Caco-2 (cell line): Measurements from ENCODE around the gene FCER2. TPM values are rescaled to one million over a fixed set of nuclear protein-coding genes. Genes with fewer than 3 reads are reported as not detected.

Experiments
- BruUV-seq: library from RNA; stranded (reverse); fragments of 400-500 nt; replicated peaks from 2 replicates; lab custom pipeline; 2021; lab: Mats Ljungman, UMichigan
- CTCF ChIA-PET: fragments of 300-600 bp; sonication (Branson Sonifier 250); formaldehyde crosslinking; loops from one replicate; lab custom pipeline; 2022; ENCODE audit warnings: antibody characterized with exemption; lab: Charles Lee
- POLR2A ChIA-PET: fragments of 300-600 bp; sonication (Branson Sonifier 250); formaldehyde crosslinking; loops from one replicate; lab custom pipeline; 2022; ENCODE audit warnings: antibody characterized with exemption; lab: Charles Lee
- DNase-seq, 2 experiments: peaks; one replicate each; pipeline versions ENCODE4 v3.0.0 to v3.0.0-alpha.2; 2020 to 2022
- H3K27me3 ChIP-seq: replicated peaks from 2 replicates; pipeline ENCODE4 v1.6.0; 2011; ENCODE audit warnings: low read length; ENCODE audit not compliant: control insufficient read depth, insufficient read depth
- H3K36me3 ChIP-seq: 2 replicates; pipeline ENCODE4 v1.5.1; 2011; ENCODE audit warnings: low read length; ENCODE audit not compliant: control insufficient read depth, insufficient read depth
- H3K4me1 ChIP-seq: fragments of 250-450 bp; sonication (Bioruptor Pico); 2 replicates; pipeline ENCODE4 v1.5.1; 2020; ENCODE audit warnings: mild to moderate bottlenecking
- H3K4me3 ChIP-seq: 2 replicates; pipeline ENCODE4 v1.5.1; 2011; ENCODE audit warnings: low read depth, mild to moderate bottlenecking, control low read depth, low read length
- H3K9me3 ChIP-seq: fragments of 250-450 bp; sonication (Bioruptor Pico); 2 replicates; pipeline ENCODE4 v1.5.1; 2020; ENCODE audit warnings: mild to moderate bottlenecking, moderate library complexity
- H3K27ac Mint-ChIP-seq: one replicate; pipeline ENCODE4 v1.8.0; 2022; ENCODE audit warnings: mixed read lengths; ENCODE audit not compliant: unreplicated experiment
- H3K27me3 Mint-ChIP-seq: one replicate; pipeline ENCODE4 v1.8.0; 2022; ENCODE audit warnings: mixed read lengths; ENCODE audit not compliant: insufficient read depth, unreplicated experiment
- H3K36me3 Mint-ChIP-seq: one replicate; pipeline ENCODE4 v1.8.0; 2022; ENCODE audit warnings: mild to moderate bottlenecking, mixed read lengths; ENCODE audit not compliant: insufficient read depth, unreplicated experiment
- H3K4me1 Mint-ChIP-seq: one replicate; pipeline ENCODE4 v1.8.0; 2022; ENCODE audit warnings: low read depth, mixed read lengths; ENCODE audit not compliant: unreplicated experiment
- H3K4me3 Mint-ChIP-seq: one replicate; pipeline ENCODE4 v1.8.0; 2022; ENCODE audit warnings: mild to moderate bottlenecking, moderate library complexity, mixed read lengths; ENCODE audit not compliant: unreplicated experiment
- H3K9me3 Mint-ChIP-seq: one replicate; pipeline ENCODE4 v1.8.0; 2022; ENCODE audit warnings: mixed read lengths; ENCODE audit not compliant: unreplicated experiment
- intact Hi-C: fragments of 100-400 bp; cut with micrococcal nuclease; formaldehyde crosslinking; loops from one replicate; pipeline ENCODE4 v1.10.0; 2022; ENCODE audit not compliant: unreplicated experiment
- total RNA-seq: library from RNA; stranded (reverse); gene quantifications from 2 replicates; pipeline ENCODE4 v1.2.3, GENCODE V29; 2022
- TF ChIP-seq, protein P1 (sequence below), 2 experiments: fragments of 200-600 bp in 1 of 2; IDR thresholded peaks; 1 replicate in 1 of 2; 2 replicates in 1 of 2; pipeline versions ENCODE4 v1.5.1 to v1.8.0; 2011 to 2022; ENCODE audit warnings: antibody characterized with exemption in 1 of 2, control low read depth in 1 of 2, inconsistent platforms in 1 of 2, low read depth in 1 of 2, low read length in 1 of 2, mild to moderate bottlenecking in 1 of 2, moderate library complexity in 1 of 2; ENCODE audit not compliant: insufficient read depth in 1 of 2, severe bottlenecking in 1 of 2, unreplicated experiment in 1 of 2

FCER2 gene
- total RNA-seq, 1 experiment from 2014 or later = not detected

DNA sequence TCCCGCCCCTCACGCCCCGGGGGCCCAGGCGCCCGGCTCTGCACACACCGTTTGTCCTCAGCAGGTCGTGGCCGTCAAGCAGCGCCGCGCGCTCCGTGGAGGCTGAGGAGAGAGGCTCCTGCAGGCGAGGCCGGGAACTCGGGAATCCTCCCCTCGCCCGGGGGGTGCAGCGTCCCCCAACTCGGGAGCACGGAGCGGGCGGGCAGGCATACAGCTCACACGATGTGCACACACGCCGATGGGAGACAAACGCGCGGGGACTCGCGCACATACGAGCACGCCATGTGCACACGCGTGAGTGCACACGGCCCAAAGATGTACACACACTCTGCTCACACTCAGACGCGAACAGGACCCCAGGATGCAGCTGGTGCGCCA lies 29.3 kb upstream of the FCER2 start:
- CTCF ChIA-PET = no interaction called here
- H3K4me3 Mint-ChIP-seq = no peak overlapping the region

DNA sequence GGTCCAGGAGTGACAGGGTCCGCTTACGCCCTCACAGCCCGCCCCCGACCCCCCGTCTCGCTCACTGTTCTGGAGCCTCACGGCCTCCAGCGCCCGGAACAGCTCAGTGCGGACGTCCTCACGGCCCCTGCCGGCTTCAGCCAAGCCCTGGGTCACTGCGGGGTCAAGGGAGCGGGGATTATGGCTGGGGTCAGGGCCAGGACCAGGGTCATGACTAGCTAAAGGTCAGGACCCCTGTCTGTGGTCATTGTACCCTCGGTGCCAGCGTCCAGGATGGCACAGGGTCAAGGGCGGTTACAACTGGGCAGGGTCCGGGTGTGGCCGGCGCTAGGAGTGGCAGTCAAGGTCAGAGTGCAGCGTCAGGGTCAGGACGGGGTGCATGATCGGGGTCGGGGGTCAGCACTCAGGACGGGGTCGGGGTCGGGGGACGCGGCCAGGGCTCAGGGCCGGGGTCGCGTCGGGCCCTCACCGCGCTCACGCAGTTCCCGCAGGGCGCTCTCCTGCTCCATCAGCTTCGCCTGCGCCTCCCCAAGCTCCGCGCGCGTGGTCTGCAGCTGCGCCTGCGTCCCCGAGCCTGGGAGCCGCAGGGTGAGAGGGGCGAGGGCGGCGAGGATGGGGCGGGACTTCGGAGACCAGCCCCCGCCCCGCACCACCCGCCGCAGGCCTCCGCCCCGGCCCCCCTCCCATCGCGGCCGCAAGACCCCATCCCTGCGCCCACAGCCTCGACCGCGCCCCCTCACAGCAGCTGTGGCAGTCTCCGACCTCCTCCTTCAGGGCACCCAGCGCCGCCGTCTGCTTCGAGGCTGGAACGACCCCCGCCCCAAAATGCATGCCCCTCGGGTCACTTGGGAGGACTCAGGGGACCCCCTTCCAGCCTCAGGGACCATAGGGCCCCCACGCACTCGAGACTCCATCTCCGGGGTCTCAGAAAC lies 28.6 kb upstream of the FCER2 start:
- Histone ChIP-seq H3K36me3 (no peaks in the 10 kb centered on the region), H3K4me3 (no peak overlapping the region), H3K4me1 (no peaks in the 10 kb centered on the region), H3K27me3 (no peaks in the 10 kb centered on the region), H3K9me3 (no peaks in the 10 kb centered on the region)
- no TSS peak for BruUV-seq
- ChIA-PET CTCF (no interaction called here), POLR2A (no interaction called here)
- Mint-ChIP-seq H3K4me3 (no peak overlapping the region), H3K27ac (no peak overlapping the region), H3K4me1 (peaks cover 12% of the 10 kb centered on the region), H3K9me3 (peaks cover 9% of the 10 kb centered on the region), H3K27me3 (peaks cover 28% of the 10 kb centered on the region), H3K36me3 (no peaks in the 10 kb centered on the region)
- no peak for DNase-seq
- TF ChIP-seq, protein P1, sequence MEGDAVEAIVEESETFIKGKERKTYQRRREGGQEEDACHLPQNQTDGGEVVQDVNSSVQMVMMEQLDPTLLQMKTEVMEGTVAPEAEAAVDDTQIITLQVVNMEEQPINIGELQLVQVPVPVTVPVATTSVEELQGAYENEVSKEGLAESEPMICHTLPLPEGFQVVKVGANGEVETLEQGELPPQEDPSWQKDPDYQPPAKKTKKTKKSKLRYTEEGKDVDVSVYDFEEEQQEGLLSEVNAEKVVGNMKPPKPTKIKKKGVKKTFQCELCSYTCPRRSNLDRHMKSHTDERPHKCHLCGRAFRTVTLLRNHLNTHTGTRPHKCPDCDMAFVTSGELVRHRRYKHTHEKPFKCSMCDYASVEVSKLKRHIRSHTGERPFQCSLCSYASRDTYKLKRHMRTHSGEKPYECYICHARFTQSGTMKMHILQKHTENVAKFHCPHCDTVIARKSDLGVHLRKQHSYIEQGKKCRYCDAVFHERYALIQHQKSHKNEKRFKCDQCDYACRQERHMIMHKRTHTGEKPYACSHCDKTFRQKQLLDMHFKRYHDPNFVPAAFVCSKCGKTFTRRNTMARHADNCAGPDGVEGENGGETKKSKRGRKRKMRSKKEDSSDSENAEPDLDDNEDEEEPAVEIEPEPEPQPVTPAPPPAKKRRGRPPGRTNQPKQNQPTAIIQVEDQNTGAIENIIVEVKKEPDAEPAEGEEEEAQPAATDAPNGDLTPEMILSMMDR (IDR thresholded peaks at IDR 0.05; ENCODE audit: insufficient read depth in 1 of 2, low read depth in 1 of 2, low read length in 1 of 2, severe bottlenecking in 1 of 2, unreplicated experiment in 1 of 2) = no peak
- intact Hi-C loops = no loop called here

More for the DNA sequence above, 29.3 kb upstream of the FCER2 start:
- POLR2A ChIA-PET = no interaction called here
- no TSS peak for BruUV-seq
- TF ChIP-seq, protein P1 (IDR thresholded peaks at IDR 0.05; ENCODE audit: insufficient read depth in 1 of 2, low read depth in 1 of 2, low read length in 1 of 2, severe bottlenecking in 1 of 2, unreplicated experiment in 1 of 2) = no peak
- Histone ChIP-seq H3K36me3 (no peaks in the 10 kb centered on the region), H3K27me3 (no peaks in the 10 kb centered on the region), H3K4me3 (no peak overlapping the region), H3K4me1 (no peaks in the 10 kb centered on the region), H3K9me3 (no peaks in the 10 kb centered on the region)
- intact Hi-C loops = no loop called here
- H3K27me3 Mint-ChIP-seq = peaks cover 25% of the 10 kb centered on the region
- no peaks in the 10 kb centered on the region for H3K36me3 Mint-ChIP-seq
- DNase-seq = no peak
- H3K27ac Mint-ChIP-seq = no peak overlapping the region
- peaks cover 12% of the 10 kb centered on the region for H3K4me1 Mint-ChIP-seq
- H3K9me3 Mint-ChIP-seq = peaks cover 9% of the 10 kb centered on the region

DNA sequence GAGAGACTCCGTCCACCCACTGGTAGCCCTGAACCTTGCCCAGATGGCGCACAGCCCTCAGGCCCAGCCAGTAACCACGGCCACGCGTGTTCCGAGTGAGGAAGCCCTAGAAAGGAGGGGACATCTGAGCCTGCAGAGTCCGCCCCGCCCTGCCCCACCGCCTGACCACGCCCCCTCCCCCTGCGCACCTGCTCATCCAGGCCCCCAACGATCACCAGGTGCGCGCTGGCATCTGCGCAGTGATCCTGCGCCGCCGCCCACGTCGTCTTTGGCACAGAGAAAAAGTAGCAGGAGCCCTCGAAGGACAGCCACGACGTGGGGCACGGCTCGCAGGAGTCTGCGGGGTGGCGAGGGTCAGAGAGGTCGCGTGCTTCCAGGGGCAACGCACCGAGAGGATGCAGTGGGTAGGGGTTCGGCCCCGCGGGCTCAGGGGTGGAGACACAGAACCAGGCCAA lies 27.9 kb upstream of the FCER2 start:
- H3K27me3 Mint-ChIP-seq = peaks cover 29% of the 10 kb centered on the region
- Histone ChIP-seq H3K27me3 (no peaks in the 10 kb centered on the region), H3K4me3 (no peak overlapping the region), H3K4me1 (no peaks in the 10 kb centered on the region), H3K36me3 (no peaks in the 10 kb centered on the region), H3K9me3 (no peaks in the 10 kb centered on the region)
- DNase-seq = no peak
- intact Hi-C loops = no loop called here
- peaks cover 9% of the 10 kb centered on the region for H3K9me3 Mint-ChIP-seq
- H3K36me3 Mint-ChIP-seq = no peaks in the 10 kb centered on the region
- CTCF ChIA-PET = no interaction called here
- TF ChIP-seq, protein P1 (IDR thresholded peaks at IDR 0.05; ENCODE audit: insufficient read depth in 1 of 2, low read depth in 1 of 2, low read length in 1 of 2, severe bottlenecking in 1 of 2, unreplicated experiment in 1 of 2) = no peak
- no peak overlapping the region for H3K27ac Mint-ChIP-seq
- POLR2A ChIA-PET = no interaction called here
- no peak overlapping the region for H3K4me3 Mint-ChIP-seq
- H3K4me1 Mint-ChIP-seq = peaks cover 12% of the 10 kb centered on the region
- no TSS peak for BruUV-seq
